ENCODE results near the gene SLC17A1. TPM values are rescaled to one million over a fixed set of nuclear protein-coding genes. Genes with fewer than 3 reads are reported as not detected.

Gene SLC17A1
- total and polyA plus RNA-seq, 2 donors (not counting 3 experiments of a cell fraction or from before 2014, with no cell fraction given): not detected

- H2AFZ ChIP-seq (ENCODE audit: low read depth, low read length): no peak overlapping the region
- ChIA-PET POLR2A (no interaction called here), CTCF (interaction anchor here (1.1 to 1.4 kb wide), 3 partner anchors 11 to 19 kb away, joined by 3 to 4 read pairs (median 3); no protein-coding TSS in a partner anchor)
- no peaks in the 10 kb centered on the region for H3K79me2 ChIP-seq (ENCODE audit: control insufficient read depth, insufficient read depth, low read length)
- FAIRE-seq (no peak), DNase-seq (ENCODE audit: low read depth, low spot score) (no peak)
- no peaks in the 10 kb centered on the region for H3K4me1 ChIP-seq (ENCODE audit: control insufficient read depth, extremely low read depth, insufficient read depth, low read length)
- H3K27me3 ChIP-seq (ENCODE audit: control insufficient read depth in 2 of 2, insufficient read depth in 2 of 2, low read length in 2 of 2): peaks cover 0 to 2% of the 10 kb centered on the region in 2 experiments
- no peaks in the 10 kb centered on the region for H3K9me1 ChIP-seq (replicated peaks; ENCODE audit: control insufficient read depth, extremely low read depth, insufficient read depth, low read length)
- TF ChIP-seq CTCF (IDR thresholded peaks at IDR 0.05; ENCODE audit: extremely low read depth in 1 of 2, insufficient read depth in 1 of 2, low read depth in 1 of 2, low read length in 2 of 2) (no peak), MAX (IDR thresholded peaks at IDR 0.05; ENCODE audit: insufficient read depth, insufficient read length) (no peak), GATA2 (IDR thresholded peaks at IDR 0.05; ENCODE audit: insufficient read depth, insufficient read length, low read depth, low read length) (no peak), FOS (IDR thresholded peaks at IDR 0.05; ENCODE audit: borderline replicate concordance, insufficient read depth, low read length) (no peak), JUN (IDR thresholded peaks at IDR 0.05; ENCODE audit: borderline replicate concordance, insufficient read depth, insufficient read length, low read depth) (no peak), EZH2 (IDR thresholded peaks at IDR 0.05; ENCODE audit: borderline replicate concordance, low read depth, low read length, severe bottlenecking) (no peak), MYC (IDR thresholded peaks at IDR 0.05; ENCODE audit: low read depth, low read length) (no peak), POLR2AphosphoS5 (IDR thresholded peaks at IDR 0.05; ENCODE audit: insufficient read depth, low read depth, low read length) (no peak), POLR2A (IDR thresholded peaks at IDR 0.05; ENCODE audit: low read depth, low read length) (no peak)
- BruUV-seq (replicated peaks): no TSS peak
- H3K4me2 ChIP-seq (ENCODE audit: insufficient read depth, low read length): no peak overlapping the region
- H4K20me1 ChIP-seq (replicated peaks; ENCODE audit: control insufficient read depth, extremely low read depth, insufficient read depth, low read length): no peaks in the 10 kb centered on the region
- H3K4me3 ChIP-seq (replicated peaks in 1 of 3; ENCODE audit: insufficient read depth in 1 of 3, low read depth in 1 of 3, low read length in 3 of 3): no peak overlapping the region
- H3K9ac ChIP-seq (replicated peaks; ENCODE audit: extremely low read depth, insufficient read depth, low read length): no peak overlapping the region
- H3K36me3 ChIP-seq (ENCODE audit: control insufficient read depth in 2 of 2, extremely low read depth in 1 of 2, insufficient read depth in 2 of 2, low read length in 2 of 2): no peaks in the 10 kb centered on the region
- dilution Hi-C loops (cut with MboI; ENCODE audit: extremely low pct_ligation_motif_present, low sequenced_read_pairs): no loop called here
- intact Hi-C loops (cut with micrococcal nuclease): no loop called here
- H3K9me3 ChIP-seq (replicated peaks; ENCODE audit: control insufficient read depth, insufficient read depth, low read length): no peaks in the 10 kb centered on the region
- H3K27ac ChIP-seq (ENCODE audit: insufficient read depth, low read depth, low read length): no peak overlapping the region
Measured at GRCh38 chr6:25747477-25747876, 84.4 kb downstream of the SLC17A1 start.

All from endothelial cell of umbilical vein (primary cell).